ENCODE results near the gene LMOD2.

DNA sequence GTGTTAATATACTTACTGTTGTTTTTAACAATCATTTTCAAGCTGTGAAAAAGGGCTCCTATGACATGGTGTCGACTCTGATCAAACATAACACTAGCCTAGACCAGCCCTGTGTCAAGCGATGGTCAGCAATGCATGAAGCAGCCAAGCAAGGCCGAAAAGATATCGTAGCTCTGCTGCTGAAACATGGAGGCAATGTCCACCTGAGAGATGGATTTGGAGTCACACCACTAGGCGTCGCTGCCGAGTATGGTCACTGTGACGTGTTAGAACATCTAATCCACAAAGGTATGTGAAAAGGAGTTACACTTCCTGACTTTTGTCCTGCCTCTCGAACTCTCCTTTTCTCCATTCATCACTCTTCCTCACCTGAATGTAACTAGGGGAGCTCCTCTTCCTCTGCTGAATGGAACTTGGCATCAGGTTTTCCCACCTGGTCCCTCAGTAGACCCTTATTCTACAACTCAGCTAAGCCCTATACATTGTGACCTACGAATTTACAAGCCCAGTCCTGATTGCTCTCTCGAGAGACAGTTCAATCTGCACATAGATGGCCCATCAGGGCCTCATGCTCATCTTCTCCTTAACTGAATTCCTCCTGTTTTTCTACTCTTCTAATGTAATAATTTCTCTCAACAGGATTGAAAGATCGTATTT, 31.0 kb upstream of the LMOD2 start:
- TF ChIP-seq, protein P1, sequence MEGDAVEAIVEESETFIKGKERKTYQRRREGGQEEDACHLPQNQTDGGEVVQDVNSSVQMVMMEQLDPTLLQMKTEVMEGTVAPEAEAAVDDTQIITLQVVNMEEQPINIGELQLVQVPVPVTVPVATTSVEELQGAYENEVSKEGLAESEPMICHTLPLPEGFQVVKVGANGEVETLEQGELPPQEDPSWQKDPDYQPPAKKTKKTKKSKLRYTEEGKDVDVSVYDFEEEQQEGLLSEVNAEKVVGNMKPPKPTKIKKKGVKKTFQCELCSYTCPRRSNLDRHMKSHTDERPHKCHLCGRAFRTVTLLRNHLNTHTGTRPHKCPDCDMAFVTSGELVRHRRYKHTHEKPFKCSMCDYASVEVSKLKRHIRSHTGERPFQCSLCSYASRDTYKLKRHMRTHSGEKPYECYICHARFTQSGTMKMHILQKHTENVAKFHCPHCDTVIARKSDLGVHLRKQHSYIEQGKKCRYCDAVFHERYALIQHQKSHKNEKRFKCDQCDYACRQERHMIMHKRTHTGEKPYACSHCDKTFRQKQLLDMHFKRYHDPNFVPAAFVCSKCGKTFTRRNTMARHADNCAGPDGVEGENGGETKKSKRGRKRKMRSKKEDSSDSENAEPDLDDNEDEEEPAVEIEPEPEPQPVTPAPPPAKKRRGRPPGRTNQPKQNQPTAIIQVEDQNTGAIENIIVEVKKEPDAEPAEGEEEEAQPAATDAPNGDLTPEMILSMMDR (IDR thresholded peaks at IDR 0.05; ENCODE audit: low read length), result peak; percentile 99
- no peak for TF ChIP-seq EZH2 (IDR thresholded peaks at IDR 0.05; ENCODE audit: borderline replicate concordance, low read length)

Data from OCI-LY1 (cell line).